GM19397 (cell line): ENCODE data around the gene SULT1B1.

Experiments
- ATAC-seq: cut with Tn5 transposase; IDR thresholded peaks from one replicate; pipeline ENCODE4 v1.9.1; 2021; ENCODE audit warnings: mild to moderate bottlenecking, moderate library complexity; ENCODE audit not compliant: unreplicated experiment

Gene SULT1B1

GRCh38 chr4:69750346-69750745, 10.1 kb downstream of the SULT1B1 start:
- no peak for ATAC-seq

GRCh38 chr4:69749771-69750170, 10.6 kb downstream of the SULT1B1 start:
- ATAC-seq: no peak

GRCh38 chr4:69748173-69748572, 12.2 kb downstream of the SULT1B1 start:
- ATAC-seq: no peak

GRCh38 chr4:69744157-69744478, 16.3 kb downstream of the SULT1B1 start:
- ATAC-seq: no peak

- no peak for ATAC-seq
Measured at GRCh38 chr4:69743476-69744156, 16.8 kb downstream of the SULT1B1 start.

GRCh38 chr4:69742596-69742995, 17.8 kb downstream of the SULT1B1 start:
- no peak for ATAC-seq

GRCh38 chr4:69738872-69739271, 21.5 kb downstream of the SULT1B1 start:
- no peak for ATAC-seq

- ATAC-seq: no peak
Measured at GRCh38 chr4:69735119-69735518, 25.3 kb downstream of the SULT1B1 start.

GRCh38 chr4:69731847-69732246, 28.6 kb downstream of the SULT1B1 start:
- no peak for ATAC-seq

- no peak for ATAC-seq
Measured at GRCh38 chr4:69731241-69731640, 29.2 kb downstream of the SULT1B1 start.

GRCh38 chr4:69730002-69730401, 30.4 kb downstream of the SULT1B1 start:
- ATAC-seq: no peak

GRCh38 chr4:69727926-69728325, 32.5 kb downstream of the SULT1B1 start:
- no peak for ATAC-seq

- ATAC-seq: no peak
Measured at GRCh38 chr4:69727426-69727825, 33.0 kb downstream of the SULT1B1 start.

GRCh38 chr4:69726971-69727370, 33.4 kb downstream of the SULT1B1 start:
- no peak for ATAC-seq

- ATAC-seq: no peak
Measured at GRCh38 chr4:69718396-69719271, 41.8 kb downstream of the SULT1B1 start.

GRCh38 chr4:69717778-69718177, 42.6 kb downstream of the SULT1B1 start:
- ATAC-seq: no peak

- no peak for ATAC-seq
Measured at GRCh38 chr4:69716654-69717053, 43.8 kb downstream of the SULT1B1 start.

GRCh38 chr4:69714086-69714485, 46.3 kb downstream of the SULT1B1 start:
- no peak for ATAC-seq

GRCh38 chr4:69713593-69713992, 46.8 kb downstream of the SULT1B1 start:
- no peak for ATAC-seq

GRCh38 chr4:69710580-69710979, 49.8 kb downstream of the SULT1B1 start:
- ATAC-seq: no peak

- no peak for ATAC-seq
Measured at GRCh38 chr4:69708211-69708610, 52.2 kb downstream of the SULT1B1 start.

- ATAC-seq: no peak
Measured at GRCh38 chr4:69707807-69708206, 52.6 kb downstream of the SULT1B1 start.
